A549 (cell line): ENCODE data around the gene PARD3B.

Experiments used
- CTCF ChIP-seq: fragments of >200 bp; sonication (Bioruptor Twin); formaldehyde crosslinking; IDR thresholded peaks from 3 replicates; pipeline ENCODE4 v1.5.1; 2016
- JUN ChIP-seq, 2 experiments: fragments of >200 bp; sonication (Bioruptor Twin); formaldehyde crosslinking; IDR thresholded peaks; 2 replicates in 1 of 2; 3 replicates in 1 of 2; pipeline ENCODE4 v1.6.1; 2016 to 2017
- KDM1A ChIP-seq: fragments of 200-600 bp; sonication (generic); IDR thresholded peaks from 2 replicates; pipeline ENCODE4 v1.6.1; 2016; ENCODE audit warnings: low read depth, mild to moderate bottlenecking
- SMC3 ChIP-seq: fragments of >200 bp; sonication (Bioruptor Twin); formaldehyde crosslinking; IDR thresholded peaks from 3 replicates; pipeline ENCODE4 v1.6.1; 2018; ENCODE audit warnings: inconsistent platforms

DNA sequence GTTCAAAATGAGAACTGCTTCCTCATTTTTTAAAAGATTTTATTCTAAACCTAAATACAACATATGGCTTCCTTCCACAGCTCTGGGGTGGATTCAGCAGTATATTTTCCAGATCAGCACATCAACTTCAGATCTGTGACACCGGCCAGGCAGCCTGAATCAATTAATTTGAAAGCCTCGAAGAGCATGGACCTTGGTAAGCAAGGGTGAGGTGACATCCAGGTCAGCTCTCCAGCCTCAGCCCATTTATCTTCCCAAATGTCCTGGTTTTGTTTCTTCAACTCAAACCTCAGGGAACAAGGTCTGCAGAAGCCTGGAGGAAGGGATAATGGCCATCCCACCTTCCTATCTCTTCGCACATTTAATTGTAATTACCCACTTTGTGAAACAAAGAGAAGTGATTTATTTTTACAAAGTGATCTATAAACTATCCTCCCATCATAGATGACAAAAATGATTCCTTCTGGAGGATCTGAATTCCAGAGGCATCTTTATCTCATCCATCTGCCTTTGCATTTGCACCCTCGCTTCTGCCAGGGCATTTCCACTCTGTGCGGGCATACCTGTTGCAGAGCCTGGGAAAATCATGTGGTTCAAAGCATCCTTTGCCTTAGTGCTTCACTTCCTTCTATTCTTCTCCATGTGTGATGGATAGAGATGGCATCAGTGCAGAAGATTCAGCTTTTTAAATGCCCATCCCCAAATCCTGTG lies 648.0 kb downstream of the PARD3B start:
- TF ChIP-seq KDM1A = no peak
- no peak for TF ChIP-seq SMC3
- no peak for TF ChIP-seq JUN (IDR thresholded peaks at IDR 0.05)
- no peak for TF ChIP-seq CTCF
